ENCODE measurements around the gene CANT1. TPM values are rescaled to one million over a fixed set of nuclear protein-coding genes. Genes with fewer than 3 reads are reported as not detected.

The CANT1 gene
- total RNA-seq, 2 donors from 2014 or later: 20.9 to 40.1 TPM

GRCh38 chr17:78973792-78974520, 35.6 kb downstream of the CANT1 start:
- Histone ChIP-seq H3K4me1 (peaks cover 0 to 73% of the 10 kb centered on the region in 2 donors), H3K27me3 (no peaks in the 10 kb centered on the region), H3K4me3 (no peak overlapping the region), H3K36me3 (peaks cover under 1% of the 10 kb centered on the region), H3K27ac (no peak overlapping the region), H3K9me3 (no peaks in the 10 kb centered on the region)
- TF ChIP-seq CTCF (IDR thresholded peaks at IDR 0.05): no peak
- DNase-seq (ENCODE audit: low spot score): no peak

- H3K36me3 ChIP-seq: peaks cover 5% of the 10 kb centered on the region
- no peak for TF ChIP-seq CTCF (IDR thresholded peaks at IDR 0.05)
- H3K9me3 ChIP-seq: no peaks in the 10 kb centered on the region
- no peak overlapping the region for H3K4me3 ChIP-seq
- H3K4me1 ChIP-seq: peaks cover 0 to 66% of the 10 kb centered on the region in 2 donors
- H3K27ac ChIP-seq: peak overlapping the region; percentile 11 to 21
- no peaks in the 10 kb centered on the region for H3K27me3 ChIP-seq
- DNase-seq (ENCODE audit: low spot score): no peak
Measured at GRCh38 chr17:78973196-78973595, 36.4 kb downstream of the CANT1 start.

- no peaks in the 10 kb centered on the region for H3K9me3 ChIP-seq
- TF ChIP-seq CTCF (IDR thresholded peaks at IDR 0.05): no peak
- peaks cover 5% of the 10 kb centered on the region for H3K36me3 ChIP-seq
- peaks cover 0 to 60% of the 10 kb centered on the region in 2 donors for H3K4me1 ChIP-seq
- DNase-seq (ENCODE audit: low spot score): no peak
- H3K27me3 ChIP-seq: no peaks in the 10 kb centered on the region
- H3K27ac ChIP-seq: peak overlapping the region in 1 of 2 donors; percentile 21
- H3K4me3 ChIP-seq: no peak overlapping the region
Measured at GRCh38 chr17:78972507-78973105, 37.0 kb downstream of the CANT1 start.

- DNase-seq (ENCODE audit: low spot score): no peak
- no peaks in the 10 kb centered on the region for H3K9me3 ChIP-seq
- H3K4me1 ChIP-seq: peaks cover 0 to 53% of the 10 kb centered on the region in 2 donors
- peaks cover 5% of the 10 kb centered on the region for H3K36me3 ChIP-seq
- H3K27me3 ChIP-seq: no peaks in the 10 kb centered on the region
- no peak overlapping the region for H3K4me3 ChIP-seq
- TF ChIP-seq CTCF (IDR thresholded peaks at IDR 0.05): no peak
- H3K27ac ChIP-seq: peak overlapping the region; percentile 58 to 60
Measured at GRCh38 chr17:78971756-78972506, 37.6 kb downstream of the CANT1 start.

- H3K36me3 ChIP-seq: peaks cover 5% of the 10 kb centered on the region
- H3K27ac ChIP-seq: peak overlapping the region; percentile 58 to 60
- peaks cover 0 to 45% of the 10 kb centered on the region in 2 donors for H3K4me1 ChIP-seq
- peak; percentile 82 for DNase-seq (ENCODE audit: low spot score)
- no peaks in the 10 kb centered on the region for H3K9me3 ChIP-seq
- TF ChIP-seq CTCF (IDR thresholded peaks at IDR 0.05): peak; percentile 79 to 94
- H3K27me3 ChIP-seq: no peaks in the 10 kb centered on the region
- H3K4me3 ChIP-seq: no peak overlapping the region
Measured at GRCh38 chr17:78970834-78971755, 38.5 kb downstream of the CANT1 start.

Measured in right atrium auricular region (tissue), 2 donors.